Kidney (tissue), 14 donors: Measurements from ENCODE around the gene ARMH3. TPM values are rescaled to one million over a fixed set of nuclear protein-coding genes. Genes with fewer than 3 reads are reported as not detected.

Source experiments
- DNase-seq, 5 donors: peaks; one replicate each; pipeline ENCODE4 v3.0.0-alpha.2; 2013 to 2020
- FAIRE-seq: peaks from 2 replicates; lab custom pipeline; 2012; peaks lifted over from hg19 to GRCh38; lab: Jason Lieb, UNC
- H3K27ac ChIP-seq, 2 donors: one replicate each; pipeline ENCODE4 v1.7.0; 2013; ENCODE audit warnings: low read depth in 2 of 2, low read length in 2 of 2, inconsistent platforms in 1 of 2
- H3K27me3 ChIP-seq: one replicate; pipeline ENCODE4 v1.7.1; 2013; ENCODE audit warnings: low read length, inconsistent platforms; ENCODE audit not compliant: control insufficient read depth, insufficient read depth
- H3K36me3 ChIP-seq, 3 donors: one replicate each; pipeline versions ENCODE4 v1.7.0 to v1.7.1; 2013; ENCODE audit warnings: low read length in 3 of 3, control low read depth in 1 of 3, inconsistent platforms in 1 of 3; ENCODE audit not compliant: insufficient read depth in 3 of 3, control insufficient read depth in 2 of 3
- H3K4me1 ChIP-seq, 3 donors: one replicate each; pipeline versions ENCODE4 v1.7.0 to v1.7.1; 2013; ENCODE audit warnings: low read length in 3 of 3, inconsistent platforms in 1 of 3, low read depth in 1 of 3; ENCODE audit not compliant: control insufficient read depth in 2 of 3, insufficient read depth in 2 of 3
- H3K4me3 ChIP-seq, 3 donors: one replicate each; pipeline versions ENCODE4 v1.7.0 to v1.8.1; 2013; ENCODE audit warnings: low read length in 3 of 3, control low read depth in 1 of 3, inconsistent platforms in 1 of 3
- H3K9ac ChIP-seq, 3 donors: one replicate each; pipeline versions ENCODE4 v1.7.0 to v1.7.1; 2013; ENCODE audit warnings: low read length in 3 of 3, control low read depth in 1 of 3, inconsistent platforms in 1 of 3
- H3K9me3 ChIP-seq, 3 donors: one replicate each; pipeline versions ENCODE4 v1.7.0 to v1.7.1; 2013; ENCODE audit warnings: low read length in 3 of 3, control low read depth in 1 of 3, inconsistent platforms in 1 of 3; ENCODE audit not compliant: control insufficient read depth in 2 of 3, insufficient read depth in 1 of 3
- intact Hi-C: fragments of 100-400 bp; cut with DNase I; formaldehyde crosslinking; loops from one replicate; pipeline ENCODE4 v1.11.1; 2022
- polyA plus RNA-seq: library from polyadenylated mRNA; stranded (reverse); fragments of 350-450 nt; fragmentation: Illumina TruSeq; extraction: RNeasy Lipid Tissue Mini Kit (QIAGEN cat#74804); gene quantifications from one replicate; pipeline ENCODE4 v1.2.3, GENCODE V29; 2014; ENCODE audit warnings: low read depth, low replicate concordance; ENCODE audit not compliant: insufficient read depth
- total RNA-seq: library from RNA; stranded (reverse); fragmentation: NEBNext Ultra II Directional; extraction: Animal tissue kit (Norgen Biotek cat#: 25700); gene quantifications from one replicate; pipeline ENCODE4 v1.2.1, GENCODE V29; 2021
- TF ChIP-seq, protein P1 (sequence below): IDR thresholded peaks from 3 replicates; pipeline ENCODE4 v1.5.1; 2012; ENCODE audit warnings: mild to moderate bottlenecking, moderate library complexity, borderline replicate concordance; ENCODE audit not compliant: insufficient read depth; ENCODE audit errors: extremely low read depth
- donor health status: control.
- donor health status: control.
- donor health status: control.
- donor health status: control.
- donor health status: control.
- donor health status: DM: yes; HTN: yes; CAD: no.
- donor health status: Normal renal cell carcinoma (clear cell type).

ARMH3 gene
- total and polyA plus RNA-seq, 2 donors from 2014 or later: 14.0 to 26.1 TPM

DNA sequence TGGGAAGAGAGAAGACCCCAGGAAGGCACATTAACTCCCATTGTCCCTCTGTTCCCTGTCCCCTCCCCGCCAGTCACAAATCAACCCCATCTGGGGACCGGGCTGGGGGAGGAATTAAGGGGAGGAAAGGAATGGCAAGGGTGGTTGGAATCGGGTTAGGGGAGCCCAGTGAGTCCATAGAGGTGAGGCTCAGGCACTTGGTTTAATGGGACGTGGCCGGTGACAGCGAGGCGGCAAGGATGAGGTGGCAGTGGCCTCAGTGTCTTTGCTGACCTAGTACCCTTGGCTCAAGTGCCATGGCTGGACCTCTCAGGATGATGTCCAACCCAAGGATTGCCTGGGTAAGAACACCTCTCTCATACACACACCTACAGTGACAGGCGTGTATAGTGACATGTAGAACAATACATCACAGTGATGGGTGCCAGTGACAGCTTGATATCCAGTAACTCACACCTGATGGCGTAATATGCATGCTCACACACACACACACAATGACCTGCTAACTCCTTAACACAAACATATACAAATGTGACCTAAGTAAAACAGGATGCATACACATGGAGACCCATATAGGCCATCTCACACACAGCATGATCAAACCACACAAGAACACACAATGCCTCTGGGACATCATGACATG lies 224.7 kb downstream of the ARMH3 start:
- peak overlapping the region in 2 of 3 donors; percentile 4 to 68 for H3K9ac ChIP-seq
- H3K27ac ChIP-seq: peak overlapping the region; percentile 4 to 65
- DNase-seq (peak in 1 of 5 donors; percentile 1), FAIRE-seq (no peak)
- intact Hi-C loops: no loop called here
- H3K9me3 ChIP-seq: no peaks in the 10 kb centered on the region
- H3K36me3 ChIP-seq: peaks cover 0 to 2% (median 0%) of the 10 kb centered on the region in 3 donors
- H3K27me3 ChIP-seq: no peaks in the 10 kb centered on the region
- TF ChIP-seq, protein P1, sequence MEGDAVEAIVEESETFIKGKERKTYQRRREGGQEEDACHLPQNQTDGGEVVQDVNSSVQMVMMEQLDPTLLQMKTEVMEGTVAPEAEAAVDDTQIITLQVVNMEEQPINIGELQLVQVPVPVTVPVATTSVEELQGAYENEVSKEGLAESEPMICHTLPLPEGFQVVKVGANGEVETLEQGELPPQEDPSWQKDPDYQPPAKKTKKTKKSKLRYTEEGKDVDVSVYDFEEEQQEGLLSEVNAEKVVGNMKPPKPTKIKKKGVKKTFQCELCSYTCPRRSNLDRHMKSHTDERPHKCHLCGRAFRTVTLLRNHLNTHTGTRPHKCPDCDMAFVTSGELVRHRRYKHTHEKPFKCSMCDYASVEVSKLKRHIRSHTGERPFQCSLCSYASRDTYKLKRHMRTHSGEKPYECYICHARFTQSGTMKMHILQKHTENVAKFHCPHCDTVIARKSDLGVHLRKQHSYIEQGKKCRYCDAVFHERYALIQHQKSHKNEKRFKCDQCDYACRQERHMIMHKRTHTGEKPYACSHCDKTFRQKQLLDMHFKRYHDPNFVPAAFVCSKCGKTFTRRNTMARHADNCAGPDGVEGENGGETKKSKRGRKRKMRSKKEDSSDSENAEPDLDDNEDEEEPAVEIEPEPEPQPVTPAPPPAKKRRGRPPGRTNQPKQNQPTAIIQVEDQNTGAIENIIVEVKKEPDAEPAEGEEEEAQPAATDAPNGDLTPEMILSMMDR: no peak
- peaks cover 6 to 14% (median 7%) of the 10 kb centered on the region in 3 donors for H3K4me1 ChIP-seq
- peak overlapping the region; percentile 29 to 70 (median 61) for H3K4me3 ChIP-seq

DNA sequence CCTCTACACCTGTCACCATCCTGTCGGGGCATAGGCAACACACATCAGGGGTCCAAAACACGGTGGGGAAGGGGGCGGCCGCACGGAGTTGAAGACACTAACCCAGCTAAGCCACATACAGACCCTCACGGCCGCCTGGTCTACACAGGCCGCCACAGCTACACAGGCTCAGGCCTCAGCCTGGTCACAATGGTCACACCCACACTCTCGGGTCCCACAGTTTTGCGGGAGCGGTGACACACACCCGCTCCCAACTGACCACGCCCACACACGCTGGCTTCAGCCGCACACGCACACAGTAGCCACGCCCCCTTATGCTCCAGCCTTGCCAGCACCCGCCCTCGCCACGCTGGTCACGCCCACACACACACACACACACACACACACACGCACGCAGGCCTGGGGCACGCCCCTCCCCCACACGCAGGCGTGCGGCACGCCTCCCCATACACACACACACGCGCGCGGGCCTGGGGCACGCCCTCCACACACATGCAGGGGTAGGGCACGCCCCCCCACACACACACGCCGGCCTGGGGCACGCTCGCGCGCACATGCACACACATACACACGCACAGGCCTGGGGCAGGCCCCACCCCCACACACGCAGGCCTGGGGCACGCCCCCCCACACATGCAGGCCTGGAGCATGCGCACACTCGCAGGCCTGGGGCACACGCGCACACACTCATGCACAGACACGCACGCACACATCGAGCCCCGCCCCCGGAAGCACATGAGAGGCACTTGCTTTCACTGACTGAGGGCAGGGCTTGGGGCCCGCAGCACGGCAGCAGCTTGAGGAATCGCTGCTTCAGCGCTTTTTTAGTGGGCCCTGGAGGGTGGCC lies 225.4 kb downstream of the ARMH3 start:
- intact Hi-C loops: no loop called here
- H3K4me1 ChIP-seq: peaks cover 6 to 14% (median 7%) of the 10 kb centered on the region in 3 donors
- H3K9ac ChIP-seq: peak overlapping the region in 2 of 3 donors; percentile 27 to 68
- H3K9me3 ChIP-seq: no peaks in the 10 kb centered on the region
- TF ChIP-seq, protein P1: no peak
- H3K4me3 ChIP-seq: peak overlapping the region; percentile 29 to 70 (median 61)
- H3K27me3 ChIP-seq: no peaks in the 10 kb centered on the region
- DNase-seq (peak; percentile 92 to 97 (median 96)), FAIRE-seq (no peak)
- peak overlapping the region; percentile 29 to 65 for H3K27ac ChIP-seq
- peaks cover 0 to 2% (median 0%) of the 10 kb centered on the region in 3 donors for H3K36me3 ChIP-seq

DNA sequence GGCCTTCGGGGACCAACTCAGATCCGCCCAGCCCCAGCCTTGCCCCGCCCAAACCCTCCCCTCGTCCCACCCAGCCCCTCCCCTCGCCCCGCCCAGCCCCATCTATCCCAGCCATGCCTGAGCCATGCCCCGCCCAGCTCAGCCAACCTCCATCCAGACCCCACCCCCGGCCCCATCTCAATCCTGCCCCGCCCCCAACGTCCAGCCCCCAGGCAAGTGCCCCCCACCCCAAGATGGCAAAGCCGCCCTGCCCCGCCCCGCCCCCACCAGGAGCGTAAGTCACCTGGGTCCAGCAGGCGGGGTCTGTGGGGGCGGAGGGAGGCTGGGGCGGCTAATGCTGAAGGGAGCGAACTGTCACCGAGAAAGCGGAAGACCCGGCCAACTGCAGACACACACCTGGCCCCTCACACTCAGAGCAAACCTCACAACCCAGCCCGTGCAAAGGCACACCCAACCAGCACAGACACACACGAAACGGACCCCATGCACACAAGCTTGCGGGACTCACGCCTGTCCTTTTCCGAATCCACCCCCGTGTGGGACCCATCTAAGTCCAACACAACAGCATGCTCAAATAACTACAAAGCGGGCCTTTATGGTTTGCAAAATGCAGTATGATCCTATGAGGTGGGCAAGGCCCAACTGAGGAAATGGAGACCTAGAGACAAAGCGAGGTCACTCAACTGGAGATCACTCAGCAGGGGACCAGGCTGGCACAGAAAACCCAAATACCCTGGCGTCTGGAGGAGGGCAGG lies 226.2 kb downstream of the ARMH3 start:
- peak overlapping the region; percentile 29 to 65 for H3K27ac ChIP-seq

More for the DNA sequence above, 226.2 kb downstream of the ARMH3 start:
- intact Hi-C loops: no loop called here
- DNase-seq: peak; percentile 60 to 93 (median 83)
- Histone ChIP-seq H3K27me3 (no peaks in the 10 kb centered on the region), H3K9ac (no peak overlapping the region), H3K4me3 (peak overlapping the region; percentile 31 to 70 (median 61)), H3K4me1 (peaks cover 6 to 14% (median 6%) of the 10 kb centered on the region in 3 donors), H3K9me3 (no peaks in the 10 kb centered on the region), H3K36me3 (peaks cover 0 to 2% (median 0%) of the 10 kb centered on the region in 3 donors)
- TF ChIP-seq, protein P1: no peak
- FAIRE-seq: no peak
